NCI-H1930 (cell line): ENCODE measurements around the gene SCYL1.

Experiments
- DNase-seq, 2 experiments: peaks; one replicate each; lab custom pipeline; 2025; lab: John Stamatoyannopoulos, UW

The SCYL1 gene

GRCh38 chr11:65493367-65494176 is 31.3 kb upstream of the SCYL1 start:
- DNase-seq = no peak

DNA sequence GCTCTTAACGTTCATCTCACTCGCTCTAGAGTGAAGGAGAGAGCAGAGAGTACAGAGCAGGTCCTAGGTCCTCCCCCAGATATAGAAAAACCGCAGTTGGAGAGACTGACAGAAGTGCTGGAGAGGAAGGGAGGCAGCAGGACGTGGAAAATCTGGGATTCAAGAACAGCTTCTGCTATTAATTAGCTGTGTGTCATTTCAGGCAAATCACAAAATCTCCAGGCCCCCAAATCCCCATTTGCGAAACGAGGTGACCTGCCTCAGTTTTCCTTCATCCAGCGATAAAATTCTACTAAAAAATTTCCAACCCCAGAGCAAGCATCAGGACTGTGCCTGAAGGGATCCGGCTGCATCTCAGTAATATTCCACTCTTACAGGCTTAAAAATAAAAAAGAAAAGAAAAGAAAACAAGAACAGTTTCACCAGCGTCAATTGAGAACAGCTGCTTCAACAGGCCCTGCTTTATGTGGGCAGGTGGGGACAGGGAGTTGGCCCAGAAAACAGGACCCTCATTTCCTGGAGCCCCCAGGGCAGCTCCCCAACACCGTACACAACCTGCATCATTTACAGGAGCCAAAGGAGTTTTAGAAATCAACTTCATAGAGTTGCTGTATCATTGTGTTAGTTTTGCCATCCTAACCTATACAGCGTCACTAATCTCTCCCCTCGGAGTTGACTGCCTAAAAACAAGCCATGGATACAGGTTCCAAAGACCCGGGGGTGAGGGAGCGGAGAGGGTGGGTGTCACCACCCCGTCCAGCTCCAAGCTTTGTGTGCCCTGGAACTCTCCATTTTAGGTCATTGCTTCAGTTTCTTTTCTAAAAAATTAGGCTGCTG is 28.4 kb upstream of the SCYL1 start:
- no peak for DNase-seq

- DNase-seq = peak; percentile 95 to 98
Measured at GRCh38 chr11:65497141-65498041, 27.5 kb upstream of the SCYL1 start.

DNA sequence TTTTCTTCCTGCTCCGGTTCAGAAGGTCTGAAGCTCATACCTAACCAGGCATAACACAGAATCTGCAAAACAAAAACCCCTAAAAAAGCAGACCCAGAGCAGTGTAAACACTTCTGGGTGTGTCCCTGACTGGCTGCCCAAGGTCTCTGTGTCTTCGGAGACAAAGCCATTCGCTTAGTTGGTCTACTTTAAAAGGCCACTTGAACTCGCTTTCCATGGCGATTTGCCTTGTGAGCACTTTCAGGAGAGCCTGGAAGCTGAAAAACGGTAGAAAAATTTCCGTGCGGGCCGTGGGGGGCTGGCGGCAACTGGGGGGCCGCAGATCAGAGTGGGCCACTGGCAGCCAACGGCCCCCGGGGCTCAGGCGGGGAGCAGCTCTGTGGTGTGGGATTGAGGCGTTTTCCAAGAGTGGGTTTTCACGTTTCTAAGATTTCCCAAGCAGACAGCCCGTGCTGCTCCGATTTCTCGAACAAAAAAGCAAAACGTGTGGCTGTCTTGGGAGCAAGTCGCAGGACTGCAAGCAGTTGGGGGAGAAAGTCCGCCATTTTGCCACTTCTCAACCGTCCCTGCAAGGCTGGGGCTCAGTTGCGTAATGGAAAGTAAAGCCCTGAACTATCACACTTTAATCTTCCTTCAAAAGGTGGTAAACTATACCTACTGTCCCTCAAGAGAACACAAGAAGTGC is 26.7 kb upstream of the SCYL1 start:
- DNase-seq = peak in 1 of 2 experiments; percentile 45

DNA sequence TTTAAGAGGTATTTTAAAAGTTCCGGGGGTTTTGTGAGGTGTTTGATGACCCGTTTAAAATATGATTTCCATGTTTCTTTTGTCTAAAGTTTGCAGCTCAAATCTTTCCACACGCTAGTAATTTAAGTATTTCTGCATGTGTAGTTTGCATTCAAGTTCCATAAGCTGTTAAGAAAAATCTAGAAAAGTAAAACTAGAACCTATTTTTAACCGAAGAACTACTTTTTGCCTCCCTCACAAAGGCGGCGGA is 26.2 kb upstream of the SCYL1 start:
- DNase-seq = no peak

DNA sequence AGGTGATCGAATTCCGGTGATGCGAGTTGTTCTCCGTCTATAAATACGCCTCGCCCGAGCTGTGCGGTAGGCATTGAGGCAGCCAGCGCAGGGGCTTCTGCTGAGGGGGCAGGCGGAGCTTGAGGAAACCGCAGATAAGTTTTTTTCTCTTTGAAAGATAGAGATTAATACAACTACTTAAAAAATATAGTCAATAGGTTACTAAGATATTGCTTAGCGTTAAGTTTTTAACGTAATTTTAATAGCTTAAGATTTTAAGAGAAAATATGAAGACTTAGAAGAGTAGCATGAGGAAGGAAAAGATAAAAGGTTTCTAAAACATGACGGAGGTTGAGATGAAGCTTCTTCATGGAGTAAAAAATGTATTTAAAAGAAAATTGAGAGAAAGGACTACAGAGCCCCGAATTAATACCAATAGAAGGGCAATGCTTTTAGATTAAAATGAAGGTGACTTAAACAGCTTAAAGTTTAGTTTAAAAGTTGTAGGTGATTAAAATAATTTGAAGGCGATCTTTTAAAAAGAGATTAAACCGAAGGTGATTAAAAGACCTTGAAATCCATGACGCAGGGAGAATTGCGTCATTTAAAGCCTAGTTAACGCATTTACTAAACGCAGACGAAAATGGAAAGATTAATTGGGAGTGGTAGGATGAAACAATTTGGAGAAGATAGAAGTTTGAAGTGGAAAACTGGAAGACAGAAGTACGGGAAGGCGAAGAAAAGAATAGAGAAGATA is 25.7 kb upstream of the SCYL1 start, which contains the start of gene MALAT1:
Gene MALAT1 (plus strand): TSS at position 69 of the 736 bp plus-strand sequence.
- peak; percentile 77 to 94 for DNase-seq

- DNase-seq = no peak
Measured at GRCh38 chr11:65499713-65500386, 25.0 kb upstream of the SCYL1 start.

DNA sequence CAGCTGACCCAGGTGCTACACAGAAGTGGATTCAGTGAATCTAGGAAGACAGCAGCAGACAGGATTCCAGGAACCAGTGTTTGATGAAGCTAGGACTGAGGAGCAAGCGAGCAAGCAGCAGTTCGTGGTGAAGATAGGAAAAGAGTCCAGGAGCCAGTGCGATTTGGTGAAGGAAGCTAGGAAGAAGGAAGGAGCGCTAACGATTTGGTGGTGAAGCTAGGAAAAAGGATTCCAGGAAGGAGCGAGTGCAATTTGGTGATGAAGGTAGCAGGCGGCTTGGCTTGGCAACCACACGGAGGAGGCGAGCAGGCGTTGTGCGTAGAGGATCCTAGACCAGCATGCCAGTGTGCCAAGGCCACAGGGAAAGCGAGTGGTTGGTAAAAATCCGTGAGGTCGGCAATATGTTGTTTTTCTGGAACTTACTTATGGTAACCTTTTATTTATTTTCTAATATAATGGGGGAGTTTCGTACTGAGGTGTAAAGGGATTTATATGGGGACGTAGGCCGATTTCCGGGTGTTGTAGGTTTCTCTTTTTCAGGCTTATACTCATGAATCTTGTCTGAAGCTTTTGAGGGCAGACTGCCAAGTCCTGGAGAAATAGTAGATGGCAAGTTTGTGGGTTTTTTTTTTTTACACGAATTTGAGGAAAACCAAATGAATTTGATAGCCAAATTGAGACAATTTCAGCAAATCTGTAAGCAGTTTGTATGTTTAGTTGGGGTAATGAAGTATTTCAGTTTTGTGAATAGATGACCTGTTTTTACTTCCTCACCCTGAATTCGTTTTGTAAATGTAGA is 24.3 kb upstream of the SCYL1 start:
- no peak for DNase-seq

GRCh38 chr11:65501186-65501471 is 23.8 kb upstream of the SCYL1 start:
- no peak for DNase-seq

DNA sequence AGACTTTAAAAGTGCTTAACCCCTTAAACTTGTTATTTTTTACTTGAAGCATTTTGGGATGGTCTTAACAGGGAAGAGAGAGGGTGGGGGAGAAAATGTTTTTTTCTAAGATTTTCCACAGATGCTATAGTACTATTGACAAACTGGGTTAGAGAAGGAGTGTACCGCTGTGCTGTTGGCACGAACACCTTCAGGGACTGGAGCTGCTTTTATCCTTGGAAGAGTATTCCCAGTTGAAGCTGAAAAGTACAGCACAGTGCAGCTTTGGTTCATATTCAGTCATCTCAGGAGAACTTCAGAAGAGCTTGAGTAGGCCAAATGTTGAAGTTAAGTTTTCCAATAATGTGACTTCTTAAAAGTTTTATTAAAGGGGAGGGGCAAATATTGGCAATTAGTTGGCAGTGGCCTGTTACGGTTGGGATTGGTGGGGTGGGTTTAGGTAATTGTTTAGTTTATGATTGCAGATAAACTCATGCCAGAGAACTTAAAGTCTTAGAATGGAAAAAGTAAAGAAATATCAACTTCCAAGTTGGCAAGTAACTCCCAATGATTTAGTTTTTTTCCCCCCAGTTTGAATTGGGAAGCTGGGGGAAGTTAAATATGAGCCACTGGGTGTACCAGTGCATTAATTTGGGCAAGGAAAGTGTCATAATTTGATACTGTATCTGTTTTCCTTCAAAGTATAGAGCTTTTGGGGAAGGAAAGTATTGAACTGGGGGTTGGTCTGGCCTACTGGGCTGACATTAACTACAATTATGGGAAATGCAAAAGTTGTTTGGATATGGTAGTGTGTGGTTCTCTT is 23.2 kb upstream of the SCYL1 start:
- DNase-seq = no peak

DNA sequence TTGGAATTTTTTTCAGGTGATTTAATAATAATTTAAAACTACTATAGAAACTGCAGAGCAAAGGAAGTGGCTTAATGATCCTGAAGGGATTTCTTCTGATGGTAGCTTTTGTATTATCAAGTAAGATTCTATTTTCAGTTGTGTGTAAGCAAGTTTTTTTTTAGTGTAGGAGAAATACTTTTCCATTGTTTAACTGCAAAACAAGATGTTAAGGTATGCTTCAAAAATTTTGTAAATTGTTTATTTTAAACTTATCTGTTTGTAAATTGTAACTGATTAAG is 22.7 kb upstream of the SCYL1 start:
- no peak for DNase-seq

- no peak for DNase-seq
Measured at GRCh38 chr11:65502555-65503367, 22.1 kb upstream of the SCYL1 start.

DNA sequence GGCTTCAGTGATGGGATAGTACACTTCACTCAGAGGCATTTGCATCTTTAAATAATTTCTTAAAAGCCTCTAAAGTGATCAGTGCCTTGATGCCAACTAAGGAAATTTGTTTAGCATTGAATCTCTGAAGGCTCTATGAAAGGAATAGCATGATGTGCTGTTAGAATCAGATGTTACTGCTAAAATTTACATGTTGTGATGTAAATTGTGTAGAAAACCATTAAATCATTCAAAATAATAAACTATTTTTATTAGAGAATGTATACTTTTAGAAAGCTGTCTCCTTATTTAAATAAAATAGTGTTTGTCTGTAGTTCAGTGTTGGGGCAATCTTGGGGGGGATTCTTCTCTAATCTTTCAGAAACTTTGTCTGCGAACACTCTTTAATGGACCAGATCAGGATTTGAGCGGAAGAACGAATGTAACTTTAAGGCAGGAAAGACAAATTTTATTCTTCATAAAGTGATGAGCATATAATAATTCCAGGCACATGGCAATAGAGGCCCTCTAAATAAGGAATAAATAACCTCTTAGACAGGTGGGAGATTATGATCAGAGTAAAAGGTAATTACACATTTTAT is 21.4 kb upstream of the SCYL1 start:
- DNase-seq = no peak

GRCh38 chr11:65503949-65504673 is 20.8 kb upstream of the SCYL1 start:
- no peak for DNase-seq

GRCh38 chr11:65504674-65505465 is 20.0 kb upstream of the SCYL1 start:
- no peak for DNase-seq

DNA sequence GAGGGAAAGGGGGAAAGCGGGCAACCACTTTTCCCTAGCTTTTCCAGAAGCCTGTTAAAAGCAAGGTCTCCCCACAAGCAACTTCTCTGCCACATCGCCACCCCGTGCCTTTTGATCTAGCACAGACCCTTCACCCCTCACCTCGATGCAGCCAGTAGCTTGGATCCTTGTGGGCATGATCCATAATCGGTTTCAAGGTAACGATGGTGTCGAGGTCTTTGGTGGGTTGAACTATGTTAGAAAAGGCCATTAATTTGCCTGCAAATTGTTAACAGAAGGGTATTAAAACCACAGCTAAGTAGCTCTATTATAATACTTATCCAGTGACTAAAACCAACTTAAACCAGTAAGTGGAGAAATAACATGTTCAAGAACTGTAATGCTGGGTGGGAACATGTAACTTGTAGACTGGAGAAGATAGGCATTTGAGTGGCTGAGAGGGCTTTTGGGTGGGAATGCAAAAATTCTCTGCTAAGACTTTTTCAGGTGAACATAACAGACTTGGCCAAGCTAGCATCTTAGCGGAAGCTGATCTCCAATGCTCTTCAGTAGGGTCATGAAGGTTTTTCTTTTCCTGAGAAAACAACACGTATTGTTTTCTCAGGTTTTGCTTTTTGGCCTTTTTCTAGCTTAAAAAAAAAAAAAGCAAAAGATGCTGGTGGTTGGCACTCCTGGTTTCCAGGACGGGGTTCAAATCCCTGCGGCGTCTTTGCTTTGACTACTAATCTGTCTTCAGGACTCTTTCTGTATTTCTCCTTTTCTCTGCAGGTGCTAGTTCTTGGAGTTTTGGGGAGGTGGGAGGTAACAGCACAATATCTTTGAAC is 19.2 kb upstream of the SCYL1 start:
- DNase-seq = no peak
